ENCODE measurements around the gene GTF3A.

The GTF3A gene

GRCh38 chr13:27424246-27425157, at the start of gene GTF3A:
Gene GTF3A, plus strand, starts transcription at chr13:27424619.
- Mint-ChIP-seq H3K4me1 (peaks cover 49% of the 10 kb centered on the region), H3K27ac (peak within 1 kb of the TSS; percentile 92), H3K9me3 (no peaks in the 10 kb centered on the region), H3K36me3 (peaks cover 57% of the 10 kb centered on the region), H3K4me3 (peak within 1 kb of the TSS; percentile 85)
- DNase-seq (ENCODE audit: low spot score in 2 of 2) (peak; percentile 93 to 95), ATAC-seq (peak; percentile 78)

GRCh38 chr13:27374650-27375049, 49.8 kb upstream of the GTF3A start:
- H3K27ac Mint-ChIP-seq, result no peak overlapping the region
- H3K4me1 Mint-ChIP-seq, result peaks cover 12% of the 10 kb centered on the region
- H3K36me3 Mint-ChIP-seq, result no peaks in the 10 kb centered on the region
- DNase-seq (ENCODE audit: low spot score in 2 of 2) (peak; percentile 30 to 64), ATAC-seq (peak; percentile 91)
- no peak overlapping the region for H3K4me3 Mint-ChIP-seq
- no peaks in the 10 kb centered on the region for H3K9me3 Mint-ChIP-seq

GRCh38 chr13:27375686-27376326, 48.6 kb upstream of the GTF3A start:
- ATAC-seq (no peak), DNase-seq (ENCODE audit: low spot score in 2 of 2) (peak; percentile 34 to 74)
- H3K36me3 Mint-ChIP-seq, result no peaks in the 10 kb centered on the region
- no peak overlapping the region for H3K4me3 Mint-ChIP-seq
- no peaks in the 10 kb centered on the region for H3K9me3 Mint-ChIP-seq
- peaks cover 12% of the 10 kb centered on the region for H3K4me1 Mint-ChIP-seq
- no peak overlapping the region for H3K27ac Mint-ChIP-seq

DNA sequence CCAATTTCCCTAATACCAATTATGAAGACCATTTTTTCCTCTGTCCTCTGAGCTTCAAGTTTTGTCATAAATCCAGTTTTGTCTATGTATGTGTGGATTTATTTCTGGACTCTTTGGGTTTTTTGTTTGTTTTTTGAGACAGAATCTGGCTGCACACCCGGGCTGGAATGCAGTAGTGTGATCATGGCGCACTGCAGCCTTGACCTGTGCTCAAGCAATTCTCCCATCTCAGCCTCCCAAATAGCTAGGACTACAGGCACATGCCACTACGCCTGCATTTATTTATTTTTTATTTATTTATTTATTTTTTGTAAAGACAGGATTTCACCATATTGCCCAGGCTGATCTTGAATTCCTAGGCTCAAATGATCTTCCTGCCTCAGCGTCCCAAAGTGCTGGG, 45.3 kb upstream of the GTF3A start:
- Mint-ChIP-seq H3K9me3 (no peaks in the 10 kb centered on the region), H3K4me1 (peaks cover 12% of the 10 kb centered on the region), H3K27ac (no peak overlapping the region), H3K4me3 (no peak overlapping the region), H3K36me3 (no peaks in the 10 kb centered on the region)
- ATAC-seq (no peak), DNase-seq (ENCODE audit: low spot score in 2 of 2) (no peak)

DNA sequence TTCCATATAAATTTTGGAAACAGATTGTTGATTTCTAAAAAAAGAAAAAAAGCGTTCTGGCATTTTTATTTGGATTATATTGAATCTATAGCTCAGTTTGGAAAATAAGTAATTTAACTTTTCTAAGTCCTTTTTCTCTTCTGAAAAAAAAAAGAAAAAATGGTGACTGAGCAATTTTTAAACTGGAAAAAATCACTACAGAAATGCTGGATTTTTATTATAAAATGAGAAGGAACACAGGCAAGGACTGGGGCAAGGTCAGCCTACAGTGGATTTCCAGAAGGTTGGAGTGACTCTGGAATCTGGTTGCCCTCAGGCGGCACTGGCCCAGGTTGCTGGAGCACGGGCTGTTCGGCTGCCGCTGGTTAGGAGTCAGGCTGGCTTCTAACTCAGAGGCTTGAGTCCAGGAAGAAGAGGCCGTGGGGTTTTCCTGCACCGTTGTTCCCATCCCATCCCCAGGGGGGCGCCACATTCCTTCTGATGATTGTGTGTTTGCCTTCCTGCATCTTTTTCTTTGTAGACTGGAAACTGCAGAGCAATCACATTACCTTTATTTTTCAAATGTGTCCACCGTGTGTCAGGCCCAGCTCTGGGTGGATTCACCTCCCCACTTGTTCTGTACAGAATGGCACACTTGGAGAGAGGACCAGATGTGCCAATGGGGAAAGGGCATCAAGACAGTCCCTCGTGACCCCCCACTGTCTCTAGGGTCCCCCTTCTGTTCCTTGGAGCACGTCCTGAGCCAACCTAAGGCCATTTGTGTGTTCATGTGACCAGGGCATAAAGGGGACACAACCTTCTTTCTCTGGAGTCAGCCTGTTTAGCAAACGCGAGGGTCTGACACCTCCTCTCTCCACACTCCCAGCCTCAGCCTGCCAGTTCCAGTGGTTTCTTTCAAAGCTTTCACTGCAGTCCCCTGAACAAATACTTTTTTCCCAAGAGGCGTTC, 44.5 kb upstream of the GTF3A start:
- no peaks in the 10 kb centered on the region for H3K36me3 Mint-ChIP-seq
- ATAC-seq, result peak; percentile 63
- peaks cover 6% of the 10 kb centered on the region for H3K4me1 Mint-ChIP-seq
- no peak overlapping the region for H3K4me3 Mint-ChIP-seq
- DNase-seq (ENCODE audit: low spot score in 2 of 2), result peak; percentile 46 to 79
- no peaks in the 10 kb centered on the region for H3K9me3 Mint-ChIP-seq
- no peak overlapping the region for H3K27ac Mint-ChIP-seq

DNA sequence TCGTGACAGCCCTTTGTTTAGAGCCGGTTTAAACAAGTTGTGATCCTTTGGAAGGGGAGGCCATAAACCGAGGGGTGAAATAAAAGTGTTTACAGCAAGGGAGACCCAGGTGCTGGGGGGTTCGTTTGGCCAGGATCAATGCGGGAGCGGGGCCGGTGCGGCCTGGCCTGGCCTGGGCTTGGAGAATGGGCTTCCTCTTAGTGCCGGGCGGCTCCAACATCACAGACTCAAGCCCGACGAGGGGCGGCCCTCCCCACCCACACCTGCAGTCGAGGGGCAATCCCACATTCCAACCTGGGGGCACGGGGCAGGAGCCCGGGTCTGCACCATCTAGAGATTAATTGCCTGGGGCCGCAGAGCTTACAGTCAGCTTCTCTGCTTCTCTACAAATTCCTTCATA, 42.8 kb upstream of the GTF3A start:
- Mint-ChIP-seq H3K27ac (no peak overlapping the region), H3K4me1 (no peaks in the 10 kb centered on the region), H3K36me3 (no peaks in the 10 kb centered on the region), H3K4me3 (no peak overlapping the region), H3K9me3 (no peaks in the 10 kb centered on the region)
- no peak for DNase-seq (ENCODE audit: low spot score in 2 of 2)
- ATAC-seq, result no peak

DNA sequence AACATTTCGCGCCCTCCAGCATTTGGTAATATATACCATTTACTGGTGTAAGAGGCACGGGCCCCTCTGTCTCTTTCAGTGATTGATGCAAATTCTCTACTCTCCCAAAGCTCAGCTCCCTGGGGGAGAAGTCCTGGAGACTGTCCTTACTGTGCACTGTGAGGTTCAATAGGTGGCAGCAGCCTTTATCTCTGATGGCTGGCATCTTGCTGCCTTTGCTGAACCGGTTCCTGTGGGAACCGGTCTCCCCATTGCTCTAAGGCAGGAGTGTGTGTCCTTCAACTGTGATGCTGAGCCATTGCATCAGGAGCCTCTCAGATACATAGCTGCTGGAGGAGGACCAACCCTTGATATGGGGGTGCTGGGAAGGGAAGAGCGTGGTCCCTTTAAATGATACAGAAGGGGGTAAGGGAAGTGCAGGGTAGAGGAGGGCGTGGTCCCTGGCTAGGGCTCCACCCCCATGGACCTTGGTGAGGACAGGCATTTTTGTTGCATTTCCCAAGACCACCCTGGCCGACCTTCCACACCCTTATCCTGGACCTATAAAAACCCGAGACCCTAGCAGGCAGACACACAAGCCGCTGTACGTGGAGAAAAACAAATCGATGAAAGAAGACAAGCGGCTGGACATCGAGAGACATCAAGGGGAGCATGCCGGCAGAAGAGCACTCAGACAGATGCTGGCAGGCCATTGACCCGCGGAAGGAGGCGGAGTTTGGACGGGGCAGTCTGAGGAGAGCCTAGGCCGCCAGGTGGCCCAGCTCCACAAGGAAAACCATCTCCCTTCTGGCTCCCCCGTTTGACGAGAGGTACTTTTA, 41.1 kb upstream of the GTF3A start:
- Mint-ChIP-seq H3K4me3 (no peak overlapping the region), H3K9me3 (no peaks in the 10 kb centered on the region), H3K36me3 (no peaks in the 10 kb centered on the region), H3K4me1 (no peaks in the 10 kb centered on the region), H3K27ac (no peak overlapping the region)
- ATAC-seq (no peak), DNase-seq (ENCODE audit: low spot score in 2 of 2) (no peak)

DNA sequence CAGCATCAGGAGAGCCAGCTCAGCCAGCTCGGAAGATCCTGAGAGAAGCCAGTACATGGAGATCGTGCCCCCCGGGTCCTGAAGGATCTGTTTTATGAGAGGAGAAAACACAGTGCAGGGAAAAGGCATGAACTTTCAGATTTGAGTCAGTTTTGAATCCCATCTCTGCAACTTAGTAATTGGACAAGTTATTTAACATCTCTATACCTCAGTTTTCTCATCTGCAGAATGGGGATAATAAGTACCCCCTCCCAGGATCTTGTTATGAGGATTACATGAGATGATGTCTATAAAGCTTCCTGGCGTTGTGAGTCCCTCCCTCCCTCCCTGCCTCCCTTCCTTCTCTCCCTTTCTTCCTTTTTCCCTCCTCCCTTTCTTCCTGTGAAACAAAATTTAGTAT, 40.1 kb upstream of the GTF3A start:
- H3K27ac Mint-ChIP-seq, result no peak overlapping the region
- DNase-seq (ENCODE audit: low spot score in 2 of 2), result no peak
- no peak for ATAC-seq
- H3K9me3 Mint-ChIP-seq, result no peaks in the 10 kb centered on the region
- no peak overlapping the region for H3K4me3 Mint-ChIP-seq
- no peaks in the 10 kb centered on the region for H3K36me3 Mint-ChIP-seq
- no peaks in the 10 kb centered on the region for H3K4me1 Mint-ChIP-seq

DNA sequence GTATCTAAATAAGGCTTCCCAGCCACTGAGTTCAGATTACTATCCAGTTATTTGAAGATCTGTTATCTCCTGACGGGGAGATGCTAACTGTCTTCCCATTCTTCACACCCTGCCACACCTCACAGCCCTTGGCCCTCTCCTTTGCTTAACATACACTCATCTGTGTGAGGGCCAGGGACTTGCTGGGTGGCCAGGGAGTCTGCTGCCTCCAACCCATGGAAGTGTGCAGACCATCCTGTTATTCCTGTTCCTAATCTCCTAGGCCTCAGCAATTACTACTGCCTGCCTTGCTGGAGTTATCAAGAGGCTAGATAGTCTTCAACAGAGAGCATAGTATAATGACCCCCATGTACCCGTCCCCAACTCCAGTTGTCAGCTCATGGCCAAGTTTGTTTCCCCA, 36.2 kb upstream of the GTF3A start:
- H3K27ac Mint-ChIP-seq, result peak overlapping the region; percentile 30
- H3K4me1 Mint-ChIP-seq, result no peaks in the 10 kb centered on the region
- no peak for DNase-seq (ENCODE audit: low spot score in 2 of 2)
- no peak overlapping the region for H3K4me3 Mint-ChIP-seq
- H3K9me3 Mint-ChIP-seq, result no peaks in the 10 kb centered on the region
- ATAC-seq, result no peak
- H3K36me3 Mint-ChIP-seq, result no peaks in the 10 kb centered on the region

DNA sequence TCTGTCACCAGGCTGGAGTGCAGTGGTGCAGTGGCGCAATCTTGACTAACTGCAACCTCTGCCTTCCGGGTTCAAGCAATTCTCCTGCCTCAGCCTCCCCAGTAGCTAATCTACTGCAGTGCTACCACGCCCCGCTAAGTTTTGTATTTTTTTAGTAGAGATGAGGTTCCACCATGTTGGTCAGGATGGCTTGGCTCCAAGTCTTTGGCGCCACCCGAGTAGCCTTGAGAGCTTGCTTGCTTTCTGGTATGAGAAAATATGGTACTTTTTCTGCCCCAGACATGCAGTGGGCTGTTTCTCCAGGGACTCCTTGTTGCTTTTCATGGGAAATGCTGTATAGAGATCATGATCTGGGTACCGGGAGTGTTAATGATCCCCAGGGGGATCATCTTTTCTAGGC, 34.5 kb upstream of the GTF3A start:
- ATAC-seq, result no peak
- no peak for DNase-seq (ENCODE audit: low spot score in 2 of 2)
- Mint-ChIP-seq H3K9me3 (no peaks in the 10 kb centered on the region), H3K4me3 (no peak overlapping the region), H3K4me1 (no peaks in the 10 kb centered on the region), H3K36me3 (no peaks in the 10 kb centered on the region), H3K27ac (no peak overlapping the region)

DNA sequence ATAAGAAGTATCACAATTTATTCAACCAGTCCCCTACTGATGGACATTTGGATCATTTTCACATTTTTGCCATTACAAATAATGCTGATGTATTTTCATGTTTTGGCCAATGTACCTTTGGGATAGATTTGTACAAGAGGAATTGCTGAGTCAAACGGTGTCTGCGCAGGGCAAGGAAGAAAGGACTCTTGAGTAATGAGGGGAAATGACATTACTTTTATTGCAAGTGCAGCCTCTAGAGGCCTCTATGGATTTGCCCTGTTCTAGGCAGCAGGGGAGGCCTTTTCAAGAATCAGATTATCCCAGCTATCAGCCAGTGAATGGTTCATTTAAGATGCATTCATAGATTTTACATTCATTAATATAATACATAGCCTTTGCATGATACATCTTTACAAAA, 32.9 kb upstream of the GTF3A start:
- no peak for ATAC-seq
- Mint-ChIP-seq H3K9me3 (no peaks in the 10 kb centered on the region), H3K27ac (no peak overlapping the region), H3K4me3 (no peak overlapping the region), H3K36me3 (no peaks in the 10 kb centered on the region), H3K4me1 (no peaks in the 10 kb centered on the region)
- no peak for DNase-seq (ENCODE audit: low spot score in 2 of 2)

- Mint-ChIP-seq H3K36me3 (no peaks in the 10 kb centered on the region), H3K4me1 (no peaks in the 10 kb centered on the region), H3K9me3 (no peaks in the 10 kb centered on the region), H3K27ac (no peak overlapping the region), H3K4me3 (no peak overlapping the region)
- ATAC-seq, result no peak
- DNase-seq (ENCODE audit: low spot score in 2 of 2), result no peak
Observed at GRCh38 chr13:27393101-27393500, 31.3 kb upstream of the GTF3A start.

DNA sequence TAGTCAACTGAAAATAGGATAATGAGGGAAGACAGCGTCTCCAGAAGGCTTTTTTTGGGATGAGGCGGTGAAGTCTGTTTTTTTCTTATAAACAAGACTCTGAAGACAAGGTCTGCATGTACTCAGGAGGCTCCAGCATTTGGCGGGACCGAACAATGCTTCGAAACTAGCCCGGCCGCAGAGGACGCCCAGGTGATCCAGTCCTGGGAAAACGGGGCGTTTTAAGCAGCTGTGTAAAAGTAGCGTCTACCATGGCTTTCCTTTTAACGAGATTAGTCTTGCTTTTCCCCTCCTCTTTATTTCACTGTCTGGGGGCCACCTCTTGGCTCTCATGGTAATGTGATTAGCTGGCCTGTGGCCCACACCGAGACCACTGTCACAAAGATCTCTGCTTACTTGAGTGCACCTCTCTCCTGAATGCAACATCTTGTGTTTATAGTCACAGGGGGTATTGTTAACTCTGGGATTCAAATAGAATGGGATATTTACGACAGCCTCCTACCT, 29.4 kb upstream of the GTF3A start:
- no peak overlapping the region for H3K4me3 Mint-ChIP-seq
- ATAC-seq, result no peak
- H3K27ac Mint-ChIP-seq, result no peak overlapping the region
- DNase-seq (ENCODE audit: low spot score in 2 of 2), result no peak
- no peaks in the 10 kb centered on the region for H3K9me3 Mint-ChIP-seq
- no peaks in the 10 kb centered on the region for H3K36me3 Mint-ChIP-seq
- H3K4me1 Mint-ChIP-seq, result no peaks in the 10 kb centered on the region

GRCh38 chr13:27396252-27396846, 28.1 kb upstream of the GTF3A start:
- Mint-ChIP-seq H3K27ac (no peak overlapping the region), H3K4me1 (no peaks in the 10 kb centered on the region), H3K9me3 (no peaks in the 10 kb centered on the region), H3K36me3 (no peaks in the 10 kb centered on the region), H3K4me3 (no peak overlapping the region)
- ATAC-seq (no peak), DNase-seq (ENCODE audit: low spot score in 2 of 2) (no peak)
